Posterior cingulate gyrus (tissue), 11 donors: Measurements from ENCODE around the gene EVA1B.
A peak's percentile ranks its signal among the peaks of the same experiment; 100 is the strongest.

Experiments
- DNase-seq, 10 donors: peaks; one replicate each; pipeline versions ENCODE4 v3.0.0 to v3.0.0-alpha.2; 2020 to 2021; ENCODE audit warnings: mixed read lengths in 3 of 10
- intact Hi-C: fragments of 100-400 bp; cut with DNase I; formaldehyde crosslinking; loops from one replicate; pipeline ENCODE4 v1.15.1; 2023

Gene EVA1B

DNA sequence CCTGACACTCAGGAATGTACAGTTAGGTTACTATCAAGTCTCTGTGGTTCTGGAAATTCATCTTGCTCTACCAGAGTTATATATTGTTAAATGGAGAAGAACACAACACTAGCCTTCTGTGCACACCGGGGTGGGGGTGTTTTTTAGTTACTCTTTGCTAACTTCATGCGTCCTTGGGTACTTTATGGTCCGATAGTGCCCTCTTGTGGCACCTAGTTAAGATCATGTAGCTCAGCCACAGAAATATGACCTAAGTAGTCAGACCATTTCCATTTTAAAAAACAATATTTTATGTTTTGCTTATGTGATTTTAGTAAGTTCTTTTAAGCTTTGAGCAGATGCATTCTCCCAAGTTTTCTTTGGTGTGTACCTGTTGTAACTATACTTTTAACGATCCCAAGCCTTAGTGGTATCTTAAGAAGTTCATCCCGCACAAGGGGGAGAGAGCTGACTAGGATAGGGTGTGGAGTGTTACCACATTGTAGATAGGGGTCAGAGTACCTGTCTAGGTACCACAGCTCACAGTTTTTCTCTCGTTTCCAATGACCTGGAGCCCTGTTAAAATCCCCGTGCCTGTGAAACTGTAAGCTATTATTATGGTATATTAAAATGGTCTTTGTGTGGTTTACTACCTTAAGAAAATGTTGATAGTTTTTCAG lies 37.9 kb downstream of the EVA1B start:
- peak in 5 of 10 donors; percentile 21 to 65 (median 43) for DNase-seq
- intact Hi-C loops, result loop anchor here (1.0 to 10.0 kb wide), 4 partner anchors 61 to 188 kb away; partner anchors contain the start of genes THRAP3 and TRAPPC3

DNA sequence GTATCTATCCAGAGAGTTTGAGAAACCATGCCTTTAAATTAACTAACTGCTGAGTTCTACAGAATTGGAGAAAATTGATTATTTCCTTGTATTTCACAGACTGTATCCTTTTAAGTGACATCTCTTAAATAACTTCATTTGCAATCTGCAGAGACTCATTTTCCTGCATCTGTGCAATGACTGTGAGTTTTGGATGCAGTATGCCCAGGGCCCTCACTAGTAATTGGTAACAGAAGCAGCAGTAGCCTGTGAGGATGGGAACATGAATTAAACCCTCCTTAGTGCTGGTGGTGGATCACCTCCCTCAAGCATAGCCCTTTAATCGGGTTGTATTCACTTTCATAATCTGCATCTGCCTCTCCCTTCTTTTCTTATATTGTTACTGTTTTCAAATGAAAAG lies 38.9 kb downstream of the EVA1B start:
- intact Hi-C loops, result loop anchor here (10.0 kb wide), 1 partner anchor 60 kb away; the partner anchor contains the start of gene THRAP3
- no peak for DNase-seq

DNA sequence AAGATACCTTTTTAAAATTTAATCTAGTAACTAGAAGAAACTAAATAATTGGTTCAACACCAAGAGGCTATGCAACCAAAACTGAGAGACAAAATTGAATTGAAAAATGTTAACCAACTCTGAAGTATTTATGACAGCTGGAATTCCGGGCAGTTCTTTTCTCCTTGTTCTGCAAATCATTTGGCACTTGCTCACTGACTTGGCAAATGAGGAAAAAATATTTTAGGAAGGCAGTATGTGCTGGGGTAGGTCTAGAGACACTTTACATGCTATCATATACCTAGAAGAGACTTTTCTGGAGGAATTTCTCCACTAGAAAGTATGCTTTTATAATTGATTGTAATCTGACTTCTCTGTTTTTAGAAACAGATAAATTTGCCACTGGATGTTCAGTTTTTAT lies 39.4 kb downstream of the EVA1B start:
- DNase-seq, result no peak
- intact Hi-C loops, result loop anchor here (10.0 kb wide), 1 partner anchor 59 kb away; the partner anchor contains the start of gene THRAP3

DNA sequence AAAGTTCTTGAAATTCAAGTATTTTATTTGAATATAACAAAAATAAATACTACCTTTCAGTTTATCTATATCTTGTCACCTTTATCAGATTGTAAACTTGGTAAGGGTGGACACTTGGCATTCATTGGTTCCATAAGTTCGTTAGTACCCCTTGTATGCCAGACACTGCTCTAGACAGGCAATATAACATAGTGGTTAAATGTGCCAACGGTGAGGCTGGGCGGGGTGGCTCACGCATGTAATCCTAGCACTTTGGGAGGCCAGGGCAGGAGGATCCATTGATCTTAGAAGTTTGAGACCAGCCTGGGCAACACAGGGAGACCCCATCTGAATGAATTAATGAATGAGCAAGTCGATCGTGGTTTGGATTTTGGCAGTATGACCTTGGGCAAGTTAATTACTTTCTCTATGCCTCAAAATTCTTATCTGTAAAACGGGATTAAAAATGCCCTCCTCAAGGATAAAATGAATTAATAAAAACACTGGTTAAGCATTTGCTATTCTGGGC lies 43.6 kb downstream of the EVA1B start:
- DNase-seq, result no peak
- intact Hi-C loops, result loop anchor here (10.0 kb wide), 1 partner anchor 55 kb away; the partner anchor contains the start of gene THRAP3

DNA sequence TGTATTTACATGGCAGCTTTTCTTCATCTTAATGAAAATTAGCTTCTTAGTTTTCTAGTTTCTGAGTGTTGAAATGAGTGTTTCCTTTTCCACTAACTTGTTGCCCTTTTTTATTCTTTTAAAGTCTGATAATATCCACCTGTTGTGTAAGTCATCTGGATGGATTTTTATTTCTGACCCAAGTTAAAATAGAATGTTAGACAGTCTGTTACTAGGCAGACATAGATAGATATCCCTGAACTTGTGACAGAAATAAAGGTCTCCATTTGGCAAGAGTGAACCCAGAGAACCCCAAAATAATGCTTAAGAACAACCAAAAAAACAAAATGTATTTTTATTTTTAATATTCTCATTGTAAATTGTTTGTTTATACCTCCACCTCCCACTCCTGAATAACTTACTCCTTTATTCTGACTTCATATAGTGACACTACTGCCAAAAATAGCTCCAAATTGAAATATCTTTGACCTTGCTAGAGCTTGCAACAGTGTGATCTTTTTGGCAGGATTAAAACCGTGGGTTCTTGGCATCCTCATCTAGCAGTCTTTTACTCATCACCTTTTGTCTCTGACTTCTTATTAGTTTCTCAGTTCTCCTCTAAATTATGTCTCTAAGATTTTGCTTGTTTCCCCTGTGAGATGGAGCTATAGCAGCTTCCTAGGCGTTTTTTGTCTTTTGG lies 44.2 kb downstream of the EVA1B start:
- DNase-seq, result no peak
- intact Hi-C loops, result no loop called here

DNA sequence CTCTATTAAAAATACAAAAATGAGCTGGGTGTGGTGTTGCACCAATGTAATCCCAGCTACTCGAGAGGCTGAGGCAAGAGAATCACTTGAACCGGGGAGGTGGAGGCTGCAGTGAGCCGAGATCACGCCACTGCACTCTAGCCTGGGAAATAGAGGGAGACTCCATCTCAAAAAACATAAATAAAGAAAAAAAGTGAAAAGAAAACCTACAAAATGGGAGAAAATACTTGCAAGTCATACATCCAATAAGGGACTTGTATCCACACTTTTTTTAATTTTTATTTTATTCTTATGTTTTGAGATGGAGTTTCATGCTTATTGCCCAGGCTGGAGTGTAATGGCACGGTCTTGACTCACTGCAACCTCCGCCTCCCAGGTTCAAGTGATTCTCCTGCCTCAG lies 46.8 kb downstream of the EVA1B start:
- intact Hi-C loops, result no loop called here
- DNase-seq, result no peak

DNA sequence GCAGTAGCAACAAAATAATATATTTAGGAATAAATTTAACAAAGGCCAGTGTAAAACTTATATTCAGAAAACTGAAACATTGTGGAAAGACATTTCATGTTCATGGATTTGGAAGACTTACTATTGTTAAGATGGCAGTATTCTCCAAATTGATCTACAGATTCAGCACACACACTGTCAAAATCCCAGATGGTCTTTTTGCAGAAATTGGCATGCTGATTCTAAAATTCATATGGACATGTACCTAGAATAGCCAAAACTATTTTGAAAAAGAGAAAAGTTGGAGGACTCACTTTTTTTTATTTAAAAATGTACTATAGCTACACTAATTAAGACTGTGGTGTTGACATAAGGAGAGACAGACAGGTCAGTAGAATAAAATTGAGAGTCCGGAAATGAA lies 49.2 kb downstream of the EVA1B start:
- intact Hi-C loops, result no loop called here
- DNase-seq, result no peak

DNA sequence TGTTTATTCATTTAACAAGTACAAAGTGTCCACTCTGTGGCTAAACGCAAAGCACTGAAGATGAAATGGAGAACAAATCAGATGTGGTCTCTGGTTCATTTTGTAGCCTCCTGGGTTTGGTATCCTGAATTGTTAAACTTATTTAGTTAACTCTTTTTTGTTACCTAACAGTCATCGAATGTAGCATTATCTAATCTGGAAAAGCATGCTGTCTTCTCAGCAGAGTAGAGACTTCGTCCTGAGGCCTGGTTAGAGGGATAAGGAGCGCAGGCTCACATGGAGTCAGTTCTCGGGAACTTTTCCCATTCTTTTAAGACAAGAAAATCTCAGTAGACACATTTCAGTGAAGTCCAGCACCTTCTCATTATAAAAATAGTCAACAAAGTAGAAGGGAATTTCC lies 50.4 kb downstream of the EVA1B start:
- intact Hi-C loops, result no loop called here
- DNase-seq, result no peak
